ENCODE measurements around the gene DAD1. TPM values are rescaled to one million over a fixed set of nuclear protein-coding genes. Genes with fewer than 3 reads are reported as not detected.
"Not testable (repeated sequence)": the region's sequence is repeated elsewhere in the genome, so short reads cannot be mapped to it uniquely, and the experiment has no call there.

The DAD1 gene
- total RNA-seq, 1 donor from 2014 or later: 185 TPM

DNA sequence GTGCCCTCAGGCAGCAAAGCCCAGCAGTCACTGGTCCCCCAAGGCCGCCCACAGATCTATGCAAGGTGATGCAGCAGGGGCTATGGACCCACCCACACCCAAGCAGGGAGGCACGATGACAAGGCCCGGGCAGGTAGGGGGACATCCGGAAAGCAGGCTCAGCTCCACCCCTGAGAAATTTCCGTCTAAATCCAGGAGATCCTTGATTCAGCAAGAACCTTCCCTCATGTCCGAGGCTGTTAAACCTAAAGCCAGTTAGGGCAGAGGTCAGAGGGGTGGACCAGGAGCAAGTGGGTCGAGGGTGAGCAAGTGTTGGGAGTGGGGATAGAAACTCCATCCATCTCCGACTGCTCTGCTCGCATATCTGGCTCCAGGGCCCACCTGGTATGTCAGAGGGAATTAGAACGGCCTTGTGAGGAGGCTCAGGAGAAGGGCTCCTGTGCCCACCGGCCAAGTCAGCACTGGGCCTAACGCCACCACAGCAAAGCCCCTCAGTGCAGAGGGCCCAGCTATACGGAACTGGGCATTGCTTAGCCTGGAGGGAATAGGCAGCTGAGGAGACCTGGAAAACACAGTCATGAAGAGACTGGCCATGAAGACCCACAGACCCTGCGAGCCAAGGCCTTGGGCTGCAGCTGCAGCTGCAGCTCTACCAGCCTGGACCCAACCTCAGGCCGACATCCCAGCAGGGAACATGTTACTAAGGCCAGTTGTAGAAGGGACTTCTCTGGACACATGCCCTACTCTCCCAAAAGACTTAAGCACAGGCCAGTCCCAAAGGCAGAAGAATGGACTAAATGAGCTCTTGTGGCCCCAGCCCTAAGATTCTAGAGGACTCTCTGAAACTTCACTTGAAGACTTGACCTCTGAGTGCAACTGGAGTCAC, 34.3 kb downstream of the DAD1 start:
- Histone ChIP-seq H3F3A (ENCODE audit: low read depth) (no peaks in the 10 kb centered on the region), H3K27ac (no peak overlapping the region), H3K9me3 (ENCODE audit: low read depth) (no peaks in the 10 kb centered on the region), H3K4me1 (peaks cover 6% of the 10 kb centered on the region), H3K79me2 (ENCODE audit: low read depth) (no peaks in the 10 kb centered on the region), H2AFZ (replicated peaks) (no peak overlapping the region), H3K27me3 (no peaks in the 10 kb centered on the region), H3K4me3 (no peak overlapping the region), H3K36me3 (no peaks in the 10 kb centered on the region), H4K20me1 (ENCODE audit: low read depth) (no peaks in the 10 kb centered on the region), H3K4me2 (no peak overlapping the region), H3K9ac (no peak overlapping the region)
- Mint-ChIP-seq H3K9me3 (no peaks in the 10 kb centered on the region), H3K27ac (peak overlapping the region; percentile 52), H3K4me3 (no peak overlapping the region), H3K27me3 (ENCODE audit: insufficient read depth, low read depth) (peaks cover 6% of the 10 kb centered on the region), H3K4me1 (peaks cover 47% of the 10 kb centered on the region), H3K36me3 (no peaks in the 10 kb centered on the region)
- DNase-seq (ENCODE audit: low spot score): no peak
- no peak for TF ChIP-seq EZH2 (IDR thresholded peaks at IDR 0.05)
- TF ChIP-seq, protein P1, sequence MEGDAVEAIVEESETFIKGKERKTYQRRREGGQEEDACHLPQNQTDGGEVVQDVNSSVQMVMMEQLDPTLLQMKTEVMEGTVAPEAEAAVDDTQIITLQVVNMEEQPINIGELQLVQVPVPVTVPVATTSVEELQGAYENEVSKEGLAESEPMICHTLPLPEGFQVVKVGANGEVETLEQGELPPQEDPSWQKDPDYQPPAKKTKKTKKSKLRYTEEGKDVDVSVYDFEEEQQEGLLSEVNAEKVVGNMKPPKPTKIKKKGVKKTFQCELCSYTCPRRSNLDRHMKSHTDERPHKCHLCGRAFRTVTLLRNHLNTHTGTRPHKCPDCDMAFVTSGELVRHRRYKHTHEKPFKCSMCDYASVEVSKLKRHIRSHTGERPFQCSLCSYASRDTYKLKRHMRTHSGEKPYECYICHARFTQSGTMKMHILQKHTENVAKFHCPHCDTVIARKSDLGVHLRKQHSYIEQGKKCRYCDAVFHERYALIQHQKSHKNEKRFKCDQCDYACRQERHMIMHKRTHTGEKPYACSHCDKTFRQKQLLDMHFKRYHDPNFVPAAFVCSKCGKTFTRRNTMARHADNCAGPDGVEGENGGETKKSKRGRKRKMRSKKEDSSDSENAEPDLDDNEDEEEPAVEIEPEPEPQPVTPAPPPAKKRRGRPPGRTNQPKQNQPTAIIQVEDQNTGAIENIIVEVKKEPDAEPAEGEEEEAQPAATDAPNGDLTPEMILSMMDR (IDR thresholded peaks at IDR 0.05): no peak
- TF ChIP-seq EZH2phosphoT487 (IDR thresholded peaks at IDR 0.05): no peak

DNA sequence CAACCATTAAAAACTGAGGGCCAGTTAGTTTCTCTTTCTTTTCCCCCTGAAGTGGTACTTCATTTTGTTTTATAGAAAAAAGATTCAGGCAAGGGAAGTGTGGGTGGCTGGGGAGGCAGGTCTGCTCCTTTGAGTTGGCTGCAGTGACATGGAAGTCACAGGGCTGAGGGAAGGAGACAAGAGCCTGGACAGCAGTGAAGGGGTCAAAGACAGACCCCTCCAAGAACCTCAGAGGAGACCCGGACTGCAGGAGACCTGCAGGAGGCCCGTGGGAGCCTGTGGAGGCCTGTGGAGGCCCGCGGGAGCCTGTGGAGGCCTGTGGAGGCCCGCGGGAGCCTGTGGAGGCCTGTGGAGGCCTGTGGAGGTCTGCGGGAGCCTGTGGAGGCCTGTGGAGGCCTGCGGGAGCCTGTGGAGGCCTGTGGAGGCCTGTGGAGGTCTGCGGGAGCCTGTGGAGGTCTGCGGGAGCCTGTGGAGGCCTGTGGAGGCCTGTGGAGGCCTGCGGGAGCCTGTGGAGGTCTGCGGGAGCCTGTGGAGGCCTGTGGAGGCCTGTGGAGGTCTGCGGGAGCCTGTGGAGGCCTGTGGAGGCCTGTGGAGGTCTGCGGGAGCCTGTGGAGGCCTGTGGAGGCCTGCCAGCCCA, 35.0 kb downstream of the DAD1 start:
- H3K4me2 ChIP-seq; H3K36me3 Mint-ChIP-seq; H3K27me3 ChIP-seq; H2AFZ ChIP-seq (replicated peaks); H4K20me1 ChIP-seq (ENCODE audit: low read depth); H3F3A ChIP-seq (ENCODE audit: low read depth); H3K9me3 ChIP-seq (ENCODE audit: low read depth); H3K4me3 ChIP-seq; H3K9ac ChIP-seq; H3K4me1 ChIP-seq; H3K79me2 ChIP-seq (ENCODE audit: low read depth); H3K4me3 Mint-ChIP-seq; H3K27ac ChIP-seq; H3K36me3 ChIP-seq; DNase-seq (ENCODE audit: low spot score); H3K27me3 Mint-ChIP-seq (ENCODE audit: insufficient read depth, low read depth); H3K9me3 Mint-ChIP-seq: not testable (repeated sequence)
- peaks cover 46% of the 10 kb centered on the region for H3K4me1 Mint-ChIP-seq
- H3K27ac Mint-ChIP-seq: peak overlapping the region; percentile 79

DNA sequence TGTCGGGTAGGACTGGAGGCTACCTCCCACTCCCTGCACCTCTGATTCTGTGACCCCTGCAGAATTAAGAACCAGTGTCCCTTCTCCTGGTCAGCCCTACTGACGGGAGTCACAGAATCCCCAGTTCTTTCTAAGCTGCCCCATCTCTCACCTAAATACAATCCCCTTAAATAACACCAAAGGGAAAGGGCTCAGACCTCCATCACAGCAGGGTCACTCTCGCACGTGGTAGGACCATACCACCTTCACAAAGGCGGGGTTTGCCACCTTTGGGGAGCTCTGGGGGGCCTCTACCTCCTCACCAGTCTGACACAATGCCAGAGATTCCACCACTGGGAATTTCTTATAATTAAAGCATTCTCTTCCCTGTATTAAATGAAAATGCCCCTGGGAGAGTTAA, 35.6 kb downstream of the DAD1 start:
- Histone ChIP-seq H4K20me1 (ENCODE audit: low read depth) (no peaks in the 10 kb centered on the region), H3K9me3 (ENCODE audit: low read depth) (no peaks in the 10 kb centered on the region), H3K36me3 (no peaks in the 10 kb centered on the region), H3K27me3 (no peaks in the 10 kb centered on the region), H3K9ac (no peak overlapping the region), H2AFZ (replicated peaks) (no peak overlapping the region), H3K4me1 (peaks cover 6% of the 10 kb centered on the region), H3K79me2 (ENCODE audit: low read depth) (no peaks in the 10 kb centered on the region), H3K4me3 (no peak overlapping the region), H3K4me2 (no peak overlapping the region), H3F3A (ENCODE audit: low read depth) (no peaks in the 10 kb centered on the region), H3K27ac (no peak overlapping the region)
- Mint-ChIP-seq H3K9me3 (no peaks in the 10 kb centered on the region), H3K27ac (peak overlapping the region; percentile 79), H3K27me3 (ENCODE audit: insufficient read depth, low read depth) (peaks cover 6% of the 10 kb centered on the region), H3K4me3 (no peak overlapping the region), H3K4me1 (peaks cover 48% of the 10 kb centered on the region), H3K36me3 (no peaks in the 10 kb centered on the region)
- no peak for DNase-seq (ENCODE audit: low spot score)
- TF ChIP-seq, protein P1 (IDR thresholded peaks at IDR 0.05): no peak
- no peak for TF ChIP-seq EZH2phosphoT487 (IDR thresholded peaks at IDR 0.05)
- TF ChIP-seq EZH2 (IDR thresholded peaks at IDR 0.05): no peak

DNA sequence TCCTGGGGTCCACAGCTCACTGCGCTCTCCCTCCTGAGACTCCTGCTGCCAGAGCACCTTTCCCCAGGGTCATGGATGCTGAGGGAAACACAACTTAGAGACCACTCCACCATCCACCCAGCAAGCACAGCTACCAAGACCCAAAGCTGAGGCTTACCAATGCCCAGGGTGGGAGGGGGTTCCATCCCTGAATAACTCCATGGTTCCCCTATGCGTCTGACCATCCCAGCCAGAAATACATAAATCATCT, 36.3 kb downstream of the DAD1 start:
- Histone ChIP-seq H3K27ac (no peak overlapping the region), H3K9me3 (ENCODE audit: low read depth) (no peaks in the 10 kb centered on the region), H4K20me1 (ENCODE audit: low read depth) (no peaks in the 10 kb centered on the region), H3K79me2 (ENCODE audit: low read depth) (no peaks in the 10 kb centered on the region), H3F3A (ENCODE audit: low read depth) (no peaks in the 10 kb centered on the region), H3K27me3 (peaks cover 5% of the 10 kb centered on the region), H3K9ac (no peak overlapping the region), H3K4me2 (no peak overlapping the region), H3K4me3 (no peak overlapping the region), H2AFZ (replicated peaks) (no peak overlapping the region), H3K36me3 (no peaks in the 10 kb centered on the region), H3K4me1 (peaks cover 6% of the 10 kb centered on the region)
- TF ChIP-seq EZH2 (IDR thresholded peaks at IDR 0.05): no peak
- TF ChIP-seq, protein P1 (IDR thresholded peaks at IDR 0.05): no peak
- no peak for TF ChIP-seq EZH2phosphoT487 (IDR thresholded peaks at IDR 0.05)
- Mint-ChIP-seq H3K4me3 (peak overlapping the region; percentile 68), H3K27me3 (ENCODE audit: insufficient read depth, low read depth) (peaks cover 6% of the 10 kb centered on the region), H3K4me1 (peaks cover 44% of the 10 kb centered on the region), H3K27ac (no peak overlapping the region), H3K9me3 (no peaks in the 10 kb centered on the region), H3K36me3 (no peaks in the 10 kb centered on the region)
- no peak for DNase-seq (ENCODE audit: low spot score)

Data from neural progenitor cell (in vitro differentiated cells).